AG10803 (cell line): ENCODE measurements around the gene UFC1.

Source experiments
- DNase-seq: peaks from one replicate; pipeline ENCODE4 v3.0.0; 2010; ENCODE audit warnings: low read depth
- H3K4me3 ChIP-seq: 2 replicates; pipeline ENCODE4 v1.5.1; 2011; ENCODE audit warnings: mild to moderate bottlenecking, low read length, control low read depth
- CTCF ChIP-seq: conservative IDR thresholded peaks from 2 replicates; pipeline ENCODE4 v1.5.1; 2011; ENCODE audit warnings: mild to moderate bottlenecking, low read length, control low read depth, inconsistent platforms

UFC1 gene

GRCh38 chr1:161128591-161129420, 25.0 kb upstream of the UFC1 start:
- no peak overlapping the region for H3K4me3 ChIP-seq
- no peak for TF ChIP-seq CTCF
- no peak for DNase-seq

GRCh38 chr1:161130266-161130665, 23.5 kb upstream of the UFC1 start:
- no peak for DNase-seq
- TF ChIP-seq CTCF = no peak

GRCh38 chr1:161131523-161132409, 22.0 kb upstream of the UFC1 start:
- H3K4me3 ChIP-seq = peak overlapping the region; percentile 97
- no peak for TF ChIP-seq CTCF
- DNase-seq = peak; percentile 29

More at GRCh38 chr1:161130266-161130665, 23.5 kb upstream of the UFC1 start:
- no peak overlapping the region for H3K4me3 ChIP-seq

GRCh38 chr1:161132410-161133219, 21.2 kb upstream of the UFC1 start, which contains the start of gene DEDD:
Gene DEDD (minus strand): TSS chr1:161132667. CDS start chr1:161124462, 8,205 bp downstream.
- DNase-seq = peak; percentile 98
- peak within 1 kb of the TSS; percentile 97 for H3K4me3 ChIP-seq
- peak; percentile 18 for TF ChIP-seq CTCF

- peak overlapping the region; percentile 97 for H3K4me3 ChIP-seq
- DNase-seq = no peak
- no peak for TF ChIP-seq CTCF
Measured at GRCh38 chr1:161133220-161133740, 20.5 kb upstream of the UFC1 start.

- no peak overlapping the region for H3K4me3 ChIP-seq
- DNase-seq = no peak
- TF ChIP-seq CTCF = no peak
Measured at GRCh38 chr1:161137881-161138280, 15.9 kb upstream of the UFC1 start.
